DND-41 (cell line): ENCODE measurements around the gene SMAGP.

Source experiments
- ATAC-seq: fragments of 200-7000 bp; cut with Tn5 transposase; 3 replicates; pipeline ENCODE4 v1.9.1; 2021; ENCODE audit warnings: low read depth; ENCODE audit not compliant: insufficient read depth
- DNase-seq: peaks from one replicate; pipeline ENCODE4 v3.0.0-alpha.2; 2020
- H2AFZ ChIP-seq: 2 replicates; pipeline ENCODE4 v1.6.0; 2012; ENCODE audit warnings: low read depth, low read length
- H3K27ac ChIP-seq: 2 replicates; pipeline ENCODE4 v1.5.1; 2012; ENCODE audit warnings: low read length, inconsistent platforms
- H3K27me3 ChIP-seq: fragments of 200-600 bp; sonication (generic); 2 replicates; pipeline ENCODE4 v1.6.0; 2012; ENCODE audit warnings: low read length, mild to moderate bottlenecking, inconsistent platforms; ENCODE audit not compliant: insufficient read depth, poor library complexity
- H3K36me3 ChIP-seq: 2 replicates; pipeline ENCODE4 v1.5.1; 2012; ENCODE audit warnings: low read length, inconsistent platforms; ENCODE audit not compliant: insufficient read depth
- H3K4me1 ChIP-seq: 2 replicates; pipeline ENCODE4 v1.5.1; 2012; ENCODE audit warnings: mild to moderate bottlenecking, low read length; ENCODE audit not compliant: insufficient read depth
- H3K4me2 ChIP-seq: 2 replicates; pipeline ENCODE4 v1.6.0; 2012; ENCODE audit warnings: mild to moderate bottlenecking, moderate library complexity, low read length, inconsistent platforms; ENCODE audit not compliant: insufficient read depth
- H3K4me3 ChIP-seq, 2 experiments: fragments of 200-600 bp in 1 of 2; shearing (Covaris generic) in 1 of 2; 2 replicates each; pipeline ENCODE4 v1.5.1; 2012 to 2016; ENCODE audit warnings: inconsistent platforms in 2 of 2, low read length in 2 of 2, mild to moderate bottlenecking in 2 of 2, low read depth in 1 of 2, moderate library complexity in 1 of 2
- H3K79me2 ChIP-seq: 2 replicates; pipeline ENCODE4 v1.6.0; 2012; ENCODE audit warnings: low read length, inconsistent platforms; ENCODE audit not compliant: insufficient read depth
- H3K9ac ChIP-seq: 2 replicates; pipeline ENCODE4 v1.6.0; 2012; ENCODE audit warnings: low read depth, mild to moderate bottlenecking, inconsistent platforms, low read length, moderate library complexity
- H3K9me3 ChIP-seq: 2 replicates; pipeline ENCODE4 v1.5.1; 2012; ENCODE audit warnings: low read length, moderate library complexity, mild to moderate bottlenecking, inconsistent platforms; ENCODE audit not compliant: insufficient read depth, severe bottlenecking
- H4K20me1 ChIP-seq: 2 replicates; pipeline ENCODE4 v1.6.0; 2012; ENCODE audit warnings: low read length; ENCODE audit not compliant: insufficient read depth
- CTCF ChIP-seq: IDR thresholded peaks from 2 replicates; pipeline ENCODE4 v1.5.1; 2012; ENCODE audit warnings: borderline replicate concordance, low read length, moderate library complexity, mild to moderate bottlenecking; ENCODE audit not compliant: poor library complexity, severe bottlenecking; ENCODE audit errors: extremely low read depth
- EZH2 ChIP-seq: IDR thresholded peaks from 3 replicates; pipeline ENCODE4 v1.6.1; 2012; ENCODE audit warnings: borderline replicate concordance, low read depth, mild to moderate bottlenecking, moderate library complexity, low read length, inconsistent platforms; ENCODE audit not compliant: severe bottlenecking

SMAGP gene

GRCh38 chr12:51254536-51254935, 15.7 kb downstream of the SMAGP start:
- Histone ChIP-seq H3K4me1 (no peaks in the 10 kb centered on the region), H3K79me2 (no peaks in the 10 kb centered on the region), H3K36me3 (no peaks in the 10 kb centered on the region), H3K9me3 (no peaks in the 10 kb centered on the region), H3K9ac (no peak overlapping the region), H2AFZ (no peak overlapping the region), H4K20me1 (no peaks in the 10 kb centered on the region), H3K27ac (no peak overlapping the region), H3K4me3 (no peak overlapping the region), H3K27me3 (no peaks in the 10 kb centered on the region), H3K4me2 (no peak overlapping the region)
- ATAC-seq (no peak), DNase-seq (no peak)
- TF ChIP-seq EZH2 (no peak), CTCF (no peak)

GRCh38 chr12:51253276-51253675, 16.9 kb downstream of the SMAGP start:
- no peak overlapping the region for H3K4me3 ChIP-seq
- H3K4me1 ChIP-seq, result peaks cover 2% of the 10 kb centered on the region; the same call in 1 of the 2 replicates
- H3K27me3 ChIP-seq, result no peaks in the 10 kb centered on the region
- no peak for TF ChIP-seq EZH2
- no peak for TF ChIP-seq CTCF
- H3K36me3 ChIP-seq, result peaks cover 7% of the 10 kb centered on the region; the same call in 1 of the 2 replicates
- DNase-seq (no peak), ATAC-seq (no peak)
- H2AFZ ChIP-seq, result no peak overlapping the region
- H3K9ac ChIP-seq, result no peak overlapping the region
- H3K4me2 ChIP-seq, result no peak overlapping the region
- no peaks in the 10 kb centered on the region for H4K20me1 ChIP-seq
- no peak overlapping the region for H3K27ac ChIP-seq
- H3K79me2 ChIP-seq, result no peaks in the 10 kb centered on the region
- H3K9me3 ChIP-seq, result no peaks in the 10 kb centered on the region

GRCh38 chr12:51247523-51248206, 22.6 kb downstream of the SMAGP start:
- DNase-seq (no peak), ATAC-seq (no peak)
- H3K9ac ChIP-seq, result peak overlapping the region; percentile 7; the same call in 1 of the 2 replicates
- H3K36me3 ChIP-seq, result peaks cover 35% of the 10 kb centered on the region
- no peaks in the 10 kb centered on the region for H4K20me1 ChIP-seq
- H3K9me3 ChIP-seq, result no peaks in the 10 kb centered on the region
- 0 out of 2 replicates have a peak, but pooled peaks cover 2% of the 10 kb centered on the region for H3K79me2 ChIP-seq
- H3K27me3 ChIP-seq, result no peaks in the 10 kb centered on the region
- no peak overlapping the region for H2AFZ ChIP-seq
- no peak for TF ChIP-seq EZH2
- H3K27ac ChIP-seq, result peak overlapping the region; percentile 40
- no peak overlapping the region for H3K4me3 ChIP-seq
- H3K4me1 ChIP-seq, result peaks cover 29% of the 10 kb centered on the region
- H3K4me2 ChIP-seq, result peak overlapping the region; percentile 45; the same call in 1 of the 2 replicates

GRCh38 chr12:51246254-51246853, 23.9 kb downstream of the SMAGP start:
- Histone ChIP-seq H3K36me3 (peaks cover 47% of the 10 kb centered on the region), H3K27ac (peak overlapping the region; percentile 63), H2AFZ (peak overlapping the region; percentile 6), H3K27me3 (no peaks in the 10 kb centered on the region), H3K4me3 (peak overlapping the region in 1 of 2 experiments; percentile 17; a peak in 2 of 4 replicates), H3K9ac (peak overlapping the region; percentile 18), H4K20me1 (no peaks in the 10 kb centered on the region), H3K4me2 (peak overlapping the region; percentile 45), H3K4me1 (peaks cover 29% of the 10 kb centered on the region), H3K9me3 (no peaks in the 10 kb centered on the region), H3K79me2 (peaks cover 3% of the 10 kb centered on the region)
- ATAC-seq (peak; percentile 93), DNase-seq (peak; percentile 72)
- TF ChIP-seq CTCF (peak; percentile 48), EZH2 (no peak)
